ENCODE results near the gene MLLT3.

MLLT3 gene

DNA sequence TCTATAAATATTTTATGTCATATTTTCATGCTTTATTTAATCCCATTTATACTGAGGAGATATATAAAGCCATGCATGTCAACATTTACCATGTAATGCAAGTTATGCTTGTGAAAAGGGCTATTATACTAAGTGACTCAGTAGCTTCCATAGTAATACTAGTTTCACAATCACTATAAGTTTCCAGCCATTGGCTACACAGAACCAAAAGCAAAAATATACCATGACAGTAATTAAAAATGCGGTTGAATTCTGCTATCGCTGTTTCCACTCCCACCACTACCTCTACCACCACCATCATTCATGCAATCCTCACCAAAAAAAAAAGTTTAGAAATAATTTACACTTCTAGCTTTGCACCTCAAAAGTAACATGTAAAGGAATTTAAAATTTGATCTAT, 60.2 kb downstream of the MLLT3 start:
- no peak for DNase-seq (ENCODE audit: insufficient read length, low spot score)
- no peak for FAIRE-seq

DNA sequence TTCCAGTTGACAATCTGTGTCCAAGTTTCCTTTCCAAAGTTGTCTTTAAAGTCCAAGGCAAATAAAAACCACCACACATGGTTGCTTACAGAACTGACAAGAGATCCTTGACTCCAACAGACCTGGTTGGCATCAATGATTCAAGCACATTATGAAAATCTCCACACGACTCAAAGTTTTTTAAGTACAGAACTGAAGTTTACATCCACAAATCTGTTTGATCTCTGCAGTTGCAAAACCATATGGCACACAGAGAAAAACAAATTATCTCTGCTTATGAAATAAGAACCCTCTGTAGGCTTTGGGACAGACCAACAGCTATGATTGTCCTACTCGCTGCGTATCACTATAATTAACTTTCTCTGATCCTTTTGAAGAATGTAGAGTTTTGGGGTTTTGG, 60.8 kb downstream of the MLLT3 start:
- DNase-seq (ENCODE audit: insufficient read length, low spot score) (no peak), FAIRE-seq (peak; percentile 14)

DNA sequence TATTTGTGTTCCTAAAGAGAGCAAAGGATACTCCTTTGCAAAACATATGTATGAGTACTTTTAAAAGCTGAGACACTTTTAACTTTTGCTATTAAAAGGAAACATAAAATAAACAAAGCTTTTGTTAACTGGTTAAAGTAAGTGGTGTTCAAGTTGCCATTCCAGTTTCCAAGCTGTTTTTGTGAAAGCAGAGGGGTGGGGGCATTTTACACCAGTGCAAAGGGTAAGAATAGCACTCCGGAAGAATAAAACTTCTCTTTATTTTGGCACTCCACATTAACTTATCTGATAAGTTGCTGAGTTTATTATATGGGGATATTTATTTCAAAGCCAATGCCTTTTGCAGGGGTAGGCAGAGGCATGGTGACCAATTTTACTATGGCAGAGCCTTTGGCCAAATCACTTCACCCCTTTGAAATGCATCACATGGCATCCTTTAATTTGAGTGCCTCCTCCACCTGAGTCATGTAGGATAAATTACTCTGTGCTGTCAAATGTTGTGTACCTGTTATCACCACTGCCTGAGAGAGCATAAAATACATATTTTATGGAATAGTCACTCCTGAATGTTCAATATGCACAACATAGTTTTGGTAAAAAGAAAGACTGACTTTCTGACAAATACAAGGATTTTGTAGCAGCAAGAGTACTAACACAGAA, 62.9 kb downstream of the MLLT3 start:
- FAIRE-seq = no peak
- DNase-seq (ENCODE audit: insufficient read length, low spot score) = no peak

DNA sequence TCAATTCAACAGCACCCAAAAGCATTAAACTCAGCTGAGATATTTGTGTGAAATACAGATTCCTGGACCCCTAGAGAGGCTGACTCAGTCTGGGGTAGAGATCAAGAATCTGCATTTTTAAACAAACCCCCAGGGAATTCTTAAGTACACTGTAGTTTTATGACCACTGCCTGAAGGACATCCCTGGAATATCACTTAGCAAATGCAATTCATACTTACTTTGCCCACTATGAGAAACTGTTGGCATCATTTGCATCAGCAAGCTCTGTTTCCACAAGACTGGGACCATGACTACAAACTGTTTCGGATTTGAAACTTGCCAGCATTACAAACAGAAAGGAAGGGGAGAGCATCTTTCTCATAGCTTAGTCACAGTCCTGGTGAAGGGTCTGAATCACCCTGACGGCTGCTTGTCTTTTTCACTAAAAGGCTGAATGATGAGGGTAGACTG, 63.7 kb downstream of the MLLT3 start:
- peak; percentile 66 for FAIRE-seq
- no peak for DNase-seq (ENCODE audit: insufficient read length, low spot score)

DNA sequence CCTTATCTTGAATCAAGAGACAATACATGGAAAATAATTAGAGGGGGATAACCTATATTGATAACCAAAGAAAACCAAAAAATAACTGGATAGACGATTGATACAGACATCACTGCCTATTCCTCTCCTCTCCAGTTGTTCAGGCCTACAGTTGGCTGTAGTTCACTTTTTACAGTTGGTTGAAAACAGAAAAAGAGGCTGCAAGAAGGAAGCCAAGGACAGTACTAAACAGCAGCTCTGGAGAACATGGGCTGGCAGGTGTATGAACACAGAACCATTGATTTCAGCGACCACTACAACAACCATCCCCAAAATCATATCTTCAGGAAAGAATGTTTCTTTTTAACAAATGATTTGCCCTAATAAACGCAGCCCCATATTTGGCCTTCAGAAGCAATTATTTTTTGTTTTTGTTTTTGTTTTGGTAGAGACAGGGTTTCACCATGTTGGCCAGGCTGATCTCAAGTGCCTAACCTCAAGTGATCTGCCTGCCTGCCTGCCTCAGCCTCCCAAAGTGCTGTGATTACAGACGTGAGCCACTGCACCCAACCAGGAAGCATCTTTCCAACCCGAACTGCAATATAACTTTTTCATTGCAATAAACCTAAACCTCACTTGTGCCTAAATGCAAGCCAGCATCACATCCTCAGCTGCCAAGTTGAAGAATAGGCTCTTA, 64.3 kb downstream of the MLLT3 start:
- DNase-seq (ENCODE audit: insufficient read length, low spot score) = no peak
- peak; percentile 89 for FAIRE-seq

DNA sequence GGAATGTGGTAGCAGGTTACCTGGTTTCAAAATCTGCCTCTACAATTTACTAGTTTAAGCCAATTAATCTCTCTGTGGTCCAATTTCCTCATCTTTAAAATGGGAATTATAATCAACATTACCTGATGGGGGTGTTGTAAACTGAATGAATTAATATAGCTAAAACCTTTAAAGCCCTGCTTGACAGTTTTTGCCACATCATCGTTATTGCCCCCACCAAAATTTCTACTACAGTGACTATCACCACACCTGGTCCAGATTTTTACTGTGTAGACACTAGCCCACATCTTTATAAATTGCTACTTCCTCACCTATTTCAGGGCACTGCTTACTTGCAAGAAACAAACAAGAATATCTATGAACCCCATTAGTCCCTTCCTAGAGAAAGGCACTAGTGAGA, 65.0 kb downstream of the MLLT3 start:
- no peak for DNase-seq (ENCODE audit: insufficient read length, low spot score)
- peak; percentile 31 for FAIRE-seq

DNA sequence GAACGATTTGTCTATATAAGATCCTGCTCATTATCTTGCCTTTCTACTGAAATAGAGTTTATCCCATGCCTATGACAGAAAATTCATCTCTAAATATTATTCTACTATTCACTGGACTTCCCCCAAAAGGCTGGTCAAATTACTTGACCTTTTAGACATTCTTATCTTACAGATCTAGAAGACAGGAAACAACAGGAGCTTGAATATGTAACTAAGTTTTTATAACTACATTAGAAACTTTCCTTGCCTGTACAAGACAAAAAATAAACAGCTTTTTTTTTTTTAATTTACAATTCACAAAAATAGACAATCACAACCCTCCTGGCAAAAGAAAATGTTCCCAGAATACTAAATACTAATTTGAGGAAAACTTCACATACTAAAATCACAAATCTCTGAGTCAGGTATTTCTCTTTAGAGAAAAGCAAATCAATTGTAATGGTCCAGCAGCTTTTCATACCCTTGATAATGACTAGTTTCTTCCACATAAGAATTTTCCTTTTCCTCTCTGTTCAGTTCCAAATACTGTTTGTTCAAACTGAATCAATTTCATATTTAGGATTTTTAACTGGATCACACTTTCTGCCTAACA, 68.6 kb downstream of the MLLT3 start:
- FAIRE-seq = no peak

DNA sequence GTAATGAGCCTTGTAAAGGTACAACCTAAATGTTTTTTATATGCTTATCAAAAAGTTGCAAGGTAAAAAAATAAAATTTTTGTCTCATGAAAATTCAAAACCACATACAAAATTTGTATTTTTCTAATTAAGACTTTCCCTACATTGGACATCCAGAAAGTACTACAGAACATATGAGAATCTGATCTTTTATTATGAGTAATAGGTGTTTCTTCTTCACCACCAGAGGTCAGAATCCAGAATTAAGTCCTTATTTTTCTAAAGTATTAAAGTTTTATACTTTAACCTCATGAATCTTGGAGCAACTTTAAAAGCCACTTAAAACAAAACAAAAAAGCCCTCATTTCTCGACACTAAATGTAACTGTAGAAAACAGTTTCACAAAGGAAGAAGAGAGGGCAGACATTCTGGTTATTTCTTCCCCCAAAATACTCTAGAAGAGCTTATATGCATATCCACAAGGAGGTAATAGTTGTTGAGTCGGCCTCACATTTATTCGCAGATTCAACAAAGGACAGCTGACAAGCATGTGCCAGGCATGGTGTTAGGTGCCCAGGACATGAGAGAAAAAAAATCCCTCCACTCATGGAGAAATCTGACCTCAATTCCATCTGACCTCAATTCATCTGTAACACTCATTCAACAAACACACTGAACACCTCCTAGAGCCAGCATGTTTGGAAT, 69.3 kb downstream of the MLLT3 start:
- DNase-seq (ENCODE audit: insufficient read length, low spot score) = no peak
- FAIRE-seq = peak; percentile 96

More for the DNA sequence above, 68.6 kb downstream of the MLLT3 start:
- no peak for DNase-seq (ENCODE audit: insufficient read length, low spot score)

DNA sequence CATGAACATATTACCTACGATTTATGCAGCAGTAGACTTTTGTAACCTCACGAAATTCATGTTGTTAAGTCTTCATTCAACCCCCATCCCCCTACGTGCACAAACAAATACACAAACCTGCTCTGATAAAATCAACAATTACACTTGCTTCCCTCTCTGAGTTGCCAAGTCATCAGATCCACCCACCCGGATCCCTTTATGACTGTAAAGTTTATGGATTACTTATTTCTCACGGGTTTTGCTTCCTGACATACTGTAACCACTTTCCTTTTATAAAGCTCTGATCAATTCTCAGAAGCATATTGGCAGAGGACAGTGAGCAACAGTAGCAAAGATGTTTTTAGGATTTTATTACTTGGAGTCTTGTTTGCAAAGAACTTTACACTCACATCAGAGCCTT, 70.5 kb downstream of the MLLT3 start:
- FAIRE-seq = peak; percentile 97
- peak; percentile 12 for DNase-seq (ENCODE audit: insufficient read length, low spot score)

DNA sequence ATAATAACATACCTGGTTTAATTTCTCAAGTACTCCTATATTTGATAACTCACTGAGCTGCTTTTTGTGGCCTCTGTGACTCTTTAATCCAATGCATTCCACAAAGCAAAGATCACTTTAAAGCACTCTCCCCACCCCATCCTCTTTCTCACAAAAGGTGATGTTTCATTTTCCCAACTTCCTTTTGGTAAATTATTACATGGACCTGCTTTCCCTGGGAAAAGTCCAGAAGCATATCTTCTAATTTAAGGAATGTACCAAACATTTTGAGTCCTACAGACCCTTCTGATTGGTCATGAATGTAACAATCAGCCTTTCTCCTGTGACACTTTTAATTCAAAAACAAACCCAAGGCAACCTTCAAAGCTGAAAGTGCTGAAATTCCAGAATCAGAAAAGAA, 71.1 kb downstream of the MLLT3 start:
- FAIRE-seq (no peak), DNase-seq (ENCODE audit: insufficient read length, low spot score) (no peak)

DNA sequence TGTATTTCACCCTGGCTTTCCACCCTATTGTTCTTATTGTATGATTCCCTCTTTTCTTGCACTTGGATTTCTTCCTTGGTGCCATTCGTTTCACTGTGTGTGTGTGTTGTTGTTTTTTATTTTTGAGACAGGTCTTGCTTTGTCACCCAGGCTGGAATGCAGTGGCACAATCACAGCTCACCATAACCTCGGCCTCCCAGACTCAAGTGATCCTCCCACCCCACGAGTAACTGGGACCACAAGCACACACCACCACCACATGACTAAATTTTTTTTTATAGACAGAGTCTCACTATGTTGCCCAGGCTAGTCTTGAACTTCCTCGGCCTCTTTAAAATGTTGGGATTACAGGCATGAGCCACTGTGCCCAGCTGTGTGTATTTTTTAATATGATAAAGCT, 72.0 kb downstream of the MLLT3 start:
- FAIRE-seq = no peak

DNA sequence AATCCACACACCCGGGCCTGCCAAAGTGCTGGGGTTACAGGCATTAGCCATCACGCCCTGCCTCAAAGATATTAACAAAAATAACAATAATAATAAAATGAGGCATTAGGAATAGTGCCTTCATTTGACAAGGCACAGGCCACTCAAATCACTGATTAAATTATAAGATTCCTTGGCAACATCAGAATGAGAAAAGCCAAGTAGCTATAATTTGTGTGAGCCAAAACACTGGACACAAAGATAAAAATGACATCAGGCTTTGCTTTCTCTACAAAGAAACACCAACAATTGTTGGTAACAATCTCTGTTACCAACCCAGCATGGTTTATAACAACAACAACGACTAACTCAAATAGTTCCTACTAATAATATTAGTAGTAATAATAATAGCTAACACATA, 73.2 kb downstream of the MLLT3 start:
- FAIRE-seq = no peak
- DNase-seq (ENCODE audit: insufficient read length, low spot score) = no peak

More for the DNA sequence above, 72.0 kb downstream of the MLLT3 start:
- DNase-seq (ENCODE audit: insufficient read length, low spot score) = no peak

DNA sequence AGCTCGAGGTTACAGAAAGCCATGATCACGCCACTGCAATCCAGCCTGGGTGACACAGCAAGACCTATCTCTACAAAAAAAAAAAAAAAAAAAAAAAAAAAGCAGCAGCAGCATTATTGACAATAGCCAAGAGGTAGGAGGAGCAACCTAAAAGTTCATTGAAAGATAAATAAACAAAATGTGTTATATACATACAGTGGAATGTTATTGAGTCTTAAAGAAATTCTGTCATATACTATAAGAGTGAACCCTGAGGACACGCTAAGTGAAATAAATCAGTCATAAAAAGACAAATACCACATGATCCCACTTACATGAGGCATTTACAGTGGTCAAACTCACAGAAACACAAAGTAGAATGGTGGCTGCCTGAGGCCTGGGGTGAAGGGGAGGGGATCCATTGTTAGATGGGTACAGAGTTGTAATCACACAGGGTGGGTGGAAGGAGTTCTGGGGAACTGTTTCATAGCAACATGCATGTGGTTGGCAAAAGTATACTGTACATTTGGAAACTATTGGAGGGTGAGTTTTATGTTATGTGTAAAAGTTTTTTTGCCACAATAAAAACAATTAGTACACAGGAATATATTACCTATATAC, 77.2 kb downstream of the MLLT3 start:
- FAIRE-seq = no peak
- no peak for DNase-seq (ENCODE audit: insufficient read length, low spot score)

DNA sequence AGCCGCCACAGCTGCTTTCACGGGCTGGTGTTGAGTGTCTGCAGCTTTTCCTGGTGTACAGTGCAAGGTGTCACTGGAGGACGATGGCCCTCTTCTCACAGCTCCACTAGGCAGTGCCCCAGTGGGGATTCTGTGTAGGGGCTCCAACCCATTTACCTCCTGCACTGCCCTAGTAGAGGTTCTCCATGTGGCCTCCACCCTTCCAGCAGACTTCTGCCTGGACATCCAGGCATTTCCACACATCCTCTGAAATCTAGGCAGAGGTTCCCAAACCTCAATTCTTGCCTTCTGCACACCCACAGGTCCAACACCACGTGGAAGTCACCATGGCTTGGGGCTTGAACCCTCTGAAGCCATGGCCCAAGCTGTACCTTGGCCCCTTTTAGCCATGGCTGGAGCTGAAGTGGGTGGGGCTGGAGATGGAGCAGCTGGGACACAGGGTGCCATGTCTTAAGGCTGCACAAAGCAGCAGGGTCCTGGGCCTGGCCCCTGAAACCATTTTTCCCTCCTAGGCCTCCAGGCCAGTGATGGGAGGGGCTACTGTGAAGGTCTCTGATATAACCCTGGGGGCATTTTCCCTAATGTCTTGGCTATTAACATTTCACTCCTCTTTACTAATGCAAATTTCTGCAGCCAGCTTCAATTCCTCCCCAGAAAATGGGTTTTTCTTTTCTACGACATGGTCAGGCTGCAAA, 82.0 kb downstream of the MLLT3 start:
- FAIRE-seq = no peak
- DNase-seq (ENCODE audit: insufficient read length, low spot score) = no peak

DNA sequence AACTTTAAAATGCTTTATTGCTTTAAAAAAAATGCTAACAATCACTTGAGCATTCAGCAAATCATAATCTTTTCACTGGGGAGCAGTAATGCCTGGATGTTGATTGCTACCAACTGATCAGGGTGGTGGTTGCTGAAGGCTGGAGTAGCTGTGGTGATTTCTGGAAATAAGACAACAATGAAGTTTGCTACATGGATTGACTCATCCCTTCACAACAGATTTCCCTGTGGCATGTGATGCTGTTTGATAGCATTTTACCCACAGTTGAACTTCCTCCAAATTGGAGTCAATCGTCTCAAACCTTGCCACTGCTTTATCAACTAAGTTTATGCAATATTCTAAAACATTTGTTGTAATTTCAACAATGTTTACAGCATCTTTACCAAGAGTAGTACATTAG, 83.3 kb downstream of the MLLT3 start:
- DNase-seq (ENCODE audit: insufficient read length, low spot score) (no peak), FAIRE-seq (no peak)

DNA sequence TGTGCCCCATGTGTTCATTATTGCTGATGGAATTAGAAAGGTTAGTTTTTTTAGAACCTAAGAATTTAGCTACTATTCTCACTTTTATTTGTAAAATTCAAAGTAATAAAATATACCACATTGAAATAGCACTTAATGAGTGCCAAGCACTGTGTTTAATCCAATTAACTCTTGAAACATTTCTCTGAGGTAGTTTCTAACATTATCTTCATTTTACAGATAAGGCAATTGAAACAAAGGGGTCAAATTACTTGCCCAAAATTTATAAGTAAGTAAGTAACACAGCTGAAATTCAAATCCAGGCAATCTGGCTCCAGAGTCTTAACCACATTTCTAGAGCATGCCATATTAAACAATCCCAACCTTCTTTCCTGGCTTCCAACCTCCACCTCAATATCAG, 84.2 kb downstream of the MLLT3 start:
- no peak for DNase-seq (ENCODE audit: insufficient read length, low spot score)
- no peak for FAIRE-seq

DNA sequence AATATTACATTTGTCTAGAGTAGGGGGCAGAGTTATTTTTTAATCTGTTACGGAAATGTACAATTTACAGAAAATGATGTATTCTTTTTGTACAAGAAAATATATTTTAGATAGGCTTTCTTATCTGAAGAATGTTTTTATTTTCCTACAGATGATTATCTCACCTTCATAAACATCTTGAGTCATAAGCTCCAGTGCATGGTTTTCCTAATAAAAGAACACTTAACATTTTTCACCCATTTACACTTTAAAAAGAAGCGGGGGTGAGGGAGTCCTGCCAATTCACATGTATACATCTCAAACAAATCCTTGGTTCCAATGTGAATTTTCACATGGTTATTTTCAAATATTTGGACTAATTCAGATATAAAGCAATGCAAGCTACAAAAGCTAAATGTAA, 85.0 kb downstream of the MLLT3 start:
- FAIRE-seq (no peak), DNase-seq (ENCODE audit: insufficient read length, low spot score) (no peak)

DNA sequence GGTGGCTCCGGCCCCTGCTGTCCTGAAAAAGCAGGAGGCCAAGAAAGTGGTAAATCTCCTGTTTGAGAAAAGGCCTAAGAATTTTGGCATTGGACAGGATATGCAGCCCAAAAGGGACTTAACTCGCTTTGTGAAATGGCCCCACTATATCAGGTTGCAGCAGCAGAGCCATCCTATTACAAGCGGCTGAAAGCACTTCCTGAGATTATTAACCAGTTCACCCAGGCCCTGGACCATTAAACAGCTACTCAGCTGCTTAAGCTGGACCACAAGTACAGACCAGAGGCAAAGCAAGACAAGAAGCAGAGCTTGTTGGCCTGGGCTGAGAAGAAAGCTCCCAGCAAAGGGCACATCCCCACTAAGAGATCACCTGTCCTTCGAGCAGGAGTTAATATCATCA, 89.7 kb downstream of the MLLT3 start:
- DNase-seq (ENCODE audit: insufficient read length, low spot score) = no peak
- FAIRE-seq = no peak

DNA sequence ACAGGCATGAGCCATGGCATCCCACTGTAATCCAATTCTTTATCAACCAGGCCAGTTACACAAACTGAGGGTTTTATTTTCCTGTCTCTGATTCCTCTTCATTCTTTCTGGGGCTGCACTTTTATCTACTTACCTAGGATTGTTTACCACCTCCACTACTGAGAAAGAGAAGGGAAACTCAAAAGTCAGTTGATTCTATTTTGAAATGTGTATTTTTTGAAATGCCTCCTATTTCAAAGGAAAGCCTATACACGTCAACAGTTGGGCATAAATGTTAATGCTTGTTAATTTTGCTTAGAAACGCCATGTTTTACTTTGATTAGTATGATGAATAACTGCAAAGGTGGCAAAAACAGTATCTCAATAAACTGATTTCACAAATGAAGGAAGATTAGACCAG, 92.5 kb downstream of the MLLT3 start:
- no peak for DNase-seq (ENCODE audit: insufficient read length, low spot score)
- peak; percentile 4 for FAIRE-seq

DNA sequence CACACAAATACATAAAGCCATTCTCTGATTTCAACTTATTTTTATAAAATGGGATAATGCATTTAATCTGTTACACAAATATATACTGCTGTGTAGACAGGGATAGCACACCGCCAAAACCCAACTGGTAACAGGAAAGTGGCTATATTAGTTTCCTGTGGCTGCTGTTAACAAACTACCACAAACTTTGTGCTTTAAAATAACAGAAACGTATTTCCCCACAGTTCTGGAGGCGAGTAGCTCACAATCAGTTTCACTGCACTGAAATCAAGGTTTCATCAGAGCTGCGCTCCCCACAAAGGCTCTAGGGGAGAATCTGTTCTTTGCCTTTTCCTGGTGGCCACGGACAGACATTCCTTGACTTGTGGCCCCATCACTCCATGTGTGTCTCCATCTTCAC, 94.0 kb downstream of the MLLT3 start:
- DNase-seq (ENCODE audit: insufficient read length, low spot score) (no peak), FAIRE-seq (no peak)
